ENCODE results near the gene ZNF106. TPM values are rescaled to one million over a fixed set of nuclear protein-coding genes. Genes with fewer than 3 reads are reported as not detected.

The ZNF106 gene
- total and polyA plus RNA-seq, 2 of the 4 experiments (the other 2 are of a cell fraction) = 19.2 to 87.5 TPM

DNA sequence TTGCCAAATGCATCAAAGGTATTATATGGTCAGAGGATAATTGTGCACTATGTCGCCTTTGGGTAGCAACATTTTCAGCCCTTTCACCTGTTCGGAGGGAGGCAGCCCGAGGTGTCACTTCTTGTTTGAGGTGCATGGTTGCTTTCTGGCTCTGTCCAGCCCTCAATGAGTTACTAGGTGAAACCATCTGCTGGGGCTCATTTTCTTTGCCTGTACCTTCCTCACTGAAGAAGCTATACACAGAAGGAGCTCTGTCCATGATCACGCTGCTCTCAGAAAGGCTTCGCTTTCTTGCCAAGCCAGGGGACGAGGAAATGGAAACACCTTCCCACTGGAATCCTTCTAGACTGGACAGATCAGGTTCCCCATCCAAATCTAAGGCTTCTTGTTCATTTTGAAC, 42.7 kb downstream of the ZNF106 start:
- DNase-seq (no peak), ATAC-seq (ENCODE audit: low read depth) (no peak)
- no peak overlapping the region for H2AFZ ChIP-seq (replicated peaks; ENCODE audit: low read length, poor library complexity)
- H2AK9ac ChIP-seq (replicated peaks; ENCODE audit: low read depth, low read length, poor library complexity) = no peak overlapping the region
- no peak overlapping the region for H4K8ac ChIP-seq (ENCODE audit: low read depth in 2 of 2, low read length in 2 of 2)
- no peak overlapping the region for H3K27ac ChIP-seq (ENCODE audit: insufficient read depth, low read length)
- no peak overlapping the region for H3K4me2 ChIP-seq (ENCODE audit: low read depth, low read length)
- no peak overlapping the region for H2BK120ac ChIP-seq (ENCODE audit: low read depth, low read length)
- intact Hi-C loops (cut with micrococcal nuclease) = no loop called here
- H4K91ac ChIP-seq (ENCODE audit: insufficient read depth, low read depth, low read length) = no peak overlapping the region
- peaks cover 3% of the 10 kb centered on the region; the same call in 1 of the 2 replicates for H3K9me1 ChIP-seq (ENCODE audit: insufficient read depth, low read length)
- no peak overlapping the region for H2AK5ac ChIP-seq (ENCODE audit: low read depth, low read length)
- H4K20me1 ChIP-seq (ENCODE audit: insufficient read depth, low read length) = no peaks in the 10 kb centered on the region
- no peak overlapping the region for H2BK5ac ChIP-seq (ENCODE audit: low read depth, low read length, poor library complexity, severe bottlenecking)
- H3K4me1 ChIP-seq (ENCODE audit: control insufficient read depth, insufficient read depth, low read length) = peaks cover 2% of the 10 kb centered on the region; the same call in 1 of the 2 replicates
- H3K9ac ChIP-seq (ENCODE audit: low read depth, low read length) = no peak overlapping the region
- H3K4me3 ChIP-seq (ENCODE audit: insufficient read depth, low read depth, low read length) = no peak overlapping the region
- no peak overlapping the region for H2BK20ac ChIP-seq (ENCODE audit: low read depth, low read length)
- H3K27me3 ChIP-seq (ENCODE audit: control insufficient read depth, insufficient read depth, low read length) = no peaks in the 10 kb centered on the region
- in situ Hi-C loops (cut with MboI; ENCODE audit: low sequenced_read_pairs) = no loop called here
- H3K79me1 ChIP-seq (ENCODE audit: low read depth in 1 of 2, low read length in 2 of 2) = peaks cover 14 to 35% of the 10 kb centered on the region in 2 experiments
- no peaks in the 10 kb centered on the region for H3K9me3 ChIP-seq (ENCODE audit: control insufficient read depth, insufficient read depth, low read length)
- H4K5ac ChIP-seq (ENCODE audit: low read depth, low read length) = no peak overlapping the region
- H3K56ac ChIP-seq (ENCODE audit: extremely low read depth, insufficient read depth, low read length) = no peak overlapping the region
- TF ChIP-seq MAZ (IDR thresholded peaks at IDR 0.05; ENCODE audit: borderline replicate concordance, low read depth, low read length) (no peak), RCOR1 (IDR thresholded peaks at IDR 0.05; ENCODE audit: insufficient replicate concordance, low read length) (no peak), FOS (IDR thresholded peaks at IDR 0.05; ENCODE audit: low read depth, low read length) (no peak), POLR2A (IDR thresholded peaks at IDR 0.05; ENCODE audit: low read depth, low read length) (no peak), RAD21 (IDR thresholded peaks at IDR 0.05; ENCODE audit: low read length) (no peak), MXI1 (IDR thresholded peaks at IDR 0.05; ENCODE audit: borderline replicate concordance, low read depth, low read length) (no peak), CEBPB (IDR thresholded peaks at IDR 0.05; ENCODE audit: low read depth, low read length) (no peak), NFE2L2 (IDR thresholded peaks at IDR 0.05; ENCODE audit: low read depth, low read length) (no peak), RFX5 (IDR thresholded peaks at IDR 0.05; ENCODE audit: low read depth, low read length) (no peak), CHD1 (IDR thresholded peaks at IDR 0.05; ENCODE audit: low read depth, low read length) (no peak), MAFK (IDR thresholded peaks at IDR 0.05; ENCODE audit: low read depth, low read length) (no peak), SMC3 (IDR thresholded peaks at IDR 0.05; ENCODE audit: low read depth, low read length) (no peak), BHLHE40 (IDR thresholded peaks at IDR 0.05; ENCODE audit: low read depth, low read length) (no peak)
- TF ChIP-seq, protein P1, sequence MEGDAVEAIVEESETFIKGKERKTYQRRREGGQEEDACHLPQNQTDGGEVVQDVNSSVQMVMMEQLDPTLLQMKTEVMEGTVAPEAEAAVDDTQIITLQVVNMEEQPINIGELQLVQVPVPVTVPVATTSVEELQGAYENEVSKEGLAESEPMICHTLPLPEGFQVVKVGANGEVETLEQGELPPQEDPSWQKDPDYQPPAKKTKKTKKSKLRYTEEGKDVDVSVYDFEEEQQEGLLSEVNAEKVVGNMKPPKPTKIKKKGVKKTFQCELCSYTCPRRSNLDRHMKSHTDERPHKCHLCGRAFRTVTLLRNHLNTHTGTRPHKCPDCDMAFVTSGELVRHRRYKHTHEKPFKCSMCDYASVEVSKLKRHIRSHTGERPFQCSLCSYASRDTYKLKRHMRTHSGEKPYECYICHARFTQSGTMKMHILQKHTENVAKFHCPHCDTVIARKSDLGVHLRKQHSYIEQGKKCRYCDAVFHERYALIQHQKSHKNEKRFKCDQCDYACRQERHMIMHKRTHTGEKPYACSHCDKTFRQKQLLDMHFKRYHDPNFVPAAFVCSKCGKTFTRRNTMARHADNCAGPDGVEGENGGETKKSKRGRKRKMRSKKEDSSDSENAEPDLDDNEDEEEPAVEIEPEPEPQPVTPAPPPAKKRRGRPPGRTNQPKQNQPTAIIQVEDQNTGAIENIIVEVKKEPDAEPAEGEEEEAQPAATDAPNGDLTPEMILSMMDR (conservative IDR thresholded peaks at IDR 0.05; ENCODE audit: low read depth, low read length) = no peak
- TF ChIP-seq, protein P2, sequence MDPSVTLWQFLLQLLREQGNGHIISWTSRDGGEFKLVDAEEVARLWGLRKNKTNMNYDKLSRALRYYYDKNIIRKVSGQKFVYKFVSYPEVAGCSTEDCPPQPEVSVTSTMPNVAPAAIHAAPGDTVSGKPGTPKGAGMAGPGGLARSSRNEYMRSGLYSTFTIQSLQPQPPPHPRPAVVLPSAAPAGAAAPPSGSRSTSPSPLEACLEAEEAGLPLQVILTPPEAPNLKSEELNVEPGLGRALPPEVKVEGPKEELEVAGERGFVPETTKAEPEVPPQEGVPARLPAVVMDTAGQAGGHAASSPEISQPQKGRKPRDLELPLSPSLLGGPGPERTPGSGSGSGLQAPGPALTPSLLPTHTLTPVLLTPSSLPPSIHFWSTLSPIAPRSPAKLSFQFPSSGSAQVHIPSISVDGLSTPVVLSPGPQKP (IDR thresholded peaks at IDR 0.05; ENCODE audit: borderline replicate concordance, low read depth, low read length) = no peak
- TF ChIP-seq, protein P3, sequence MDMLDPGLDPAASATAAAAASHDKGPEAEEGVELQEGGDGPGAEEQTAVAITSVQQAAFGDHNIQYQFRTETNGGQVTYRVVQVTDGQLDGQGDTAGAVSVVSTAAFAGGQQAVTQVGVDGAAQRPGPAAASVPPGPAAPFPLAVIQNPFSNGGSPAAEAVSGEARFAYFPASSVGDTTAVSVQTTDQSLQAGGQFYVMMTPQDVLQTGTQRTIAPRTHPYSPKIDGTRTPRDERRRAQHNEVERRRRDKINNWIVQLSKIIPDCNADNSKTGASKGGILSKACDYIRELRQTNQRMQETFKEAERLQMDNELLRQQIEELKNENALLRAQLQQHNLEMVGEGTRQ (IDR thresholded peaks at IDR 0.05; ENCODE audit: low read depth, low read length) = no peak
- no TSS peak for BruUV-seq (replicated peaks)
- no peak overlapping the region for H3K4ac ChIP-seq (ENCODE audit: low read depth, low read length)
- 93% methylated on average over 3 of the region's 6 CpGs; no CpG with 5 or more reads in 1 of the 2 experiments for WGBS, 2 experiments (ENCODE audit: extremely low coverage in 2 of 2, insufficient read length in 1 of 2)
- H2BK15ac ChIP-seq (ENCODE audit: low read depth, low read length) = no peak overlapping the region
- dilution Hi-C loops (cut with HindIII; ENCODE audit: low sequenced_read_pairs, unreplicated experiment) = no loop called here
- no peak overlapping the region for H3K14ac ChIP-seq (replicated peaks; ENCODE audit: low read depth, low read length)
- CTCF ChIA-PET = no interaction called here
- H3K36me3 ChIP-seq (ENCODE audit: control insufficient read depth, insufficient read depth, low read length) = peaks cover 44% of the 10 kb centered on the region
- H3K23ac ChIP-seq (ENCODE audit: low read depth, low read length) = no peak overlapping the region
- POLR2A ChIA-PET (ENCODE audit: unreplicated experiment) = no interaction called here
- H3K18ac ChIP-seq (ENCODE audit: low read depth, low read length) = no peak overlapping the region
